SK-N-SH treated with all-trans-retinoic acid at 6 μM for 48 hours (cell line): ENCODE results near the gene BRD9.

Experiments
- ATAC-seq: fragments of 200-7000 bp; cut with Tn5 transposase; 3 replicates; pipeline ENCODE4 v1.9.1; 2020; ENCODE audit warnings: mild to moderate bottlenecking, moderate library complexity
- ARNTL ChIP-seq: fragments of 450-650 bp; formaldehyde crosslinking; IDR thresholded peaks from 2 replicates; pipeline ENCODE4 v1.5.0; 2020; ENCODE audit warnings: low read depth, mild to moderate bottlenecking, moderate library complexity, borderline replicate concordance
- BACH2 ChIP-seq: fragments of 250-450 bp; sonication (Bioruptor Pico); IDR thresholded peaks from 2 replicates; pipeline ENCODE4 v1.9.0; 2021; ENCODE audit warnings: mild to moderate bottlenecking, borderline replicate concordance
- CSDC2 ChIP-seq: fragments of 250-450 bp; sonication (Bioruptor Pico); IDR thresholded peaks from 2 replicates; pipeline ENCODE4 v1.5.0; 2020; ENCODE audit warnings: mild to moderate bottlenecking, moderate library complexity
- GLIS3 ChIP-seq: fragments of 250-450 bp; sonication (Bioruptor Pico); IDR thresholded peaks from 2 replicates; pipeline ENCODE4 v1.5.0; 2020; ENCODE audit warnings: mild to moderate bottlenecking, moderate library complexity
- RARB ChIP-seq: fragments of 250-450 bp; sonication (Bioruptor Pico); IDR thresholded peaks from 2 replicates; pipeline ENCODE4 v1.8.0; 2021; ENCODE audit warnings: mild to moderate bottlenecking, moderate library complexity
- ZC3H10 ChIP-seq: fragments of 250-450 bp; sonication (Bioruptor Pico); IDR thresholded peaks from 2 replicates; pipeline ENCODE4 v1.5.1; 2021; ENCODE audit warnings: mild to moderate bottlenecking, moderate library complexity
- TF ChIP-seq, protein P1 (sequence below): fragments of 250-450 bp; sonication (Bioruptor Pico); IDR thresholded peaks from 2 replicates; pipeline ENCODE4 v1.5.0; 2020; ENCODE audit warnings: mild to moderate bottlenecking, moderate library complexity
- TF ChIP-seq, protein P2 (sequence below): fragments of 250-450 bp; sonication (Bioruptor Pico); IDR thresholded peaks from 2 replicates; pipeline ENCODE4 v1.8.0; 2021; ENCODE audit warnings: low read depth, mild to moderate bottlenecking, moderate library complexity, borderline replicate concordance

BRD9 gene

GRCh38 chr5:816176-816575 is 76.4 kb downstream of the BRD9 start:
- ATAC-seq = no peak
- TF ChIP-seq CSDC2 (CRISPR knock-in tag) (no peak), ARNTL (CRISPR knock-in tag) (no peak), BACH2 (CRISPR knock-in tag) (no peak), ZC3H10 (no peak), GLIS3 (CRISPR knock-in tag) (no peak)
- TF ChIP-seq, protein P1, sequence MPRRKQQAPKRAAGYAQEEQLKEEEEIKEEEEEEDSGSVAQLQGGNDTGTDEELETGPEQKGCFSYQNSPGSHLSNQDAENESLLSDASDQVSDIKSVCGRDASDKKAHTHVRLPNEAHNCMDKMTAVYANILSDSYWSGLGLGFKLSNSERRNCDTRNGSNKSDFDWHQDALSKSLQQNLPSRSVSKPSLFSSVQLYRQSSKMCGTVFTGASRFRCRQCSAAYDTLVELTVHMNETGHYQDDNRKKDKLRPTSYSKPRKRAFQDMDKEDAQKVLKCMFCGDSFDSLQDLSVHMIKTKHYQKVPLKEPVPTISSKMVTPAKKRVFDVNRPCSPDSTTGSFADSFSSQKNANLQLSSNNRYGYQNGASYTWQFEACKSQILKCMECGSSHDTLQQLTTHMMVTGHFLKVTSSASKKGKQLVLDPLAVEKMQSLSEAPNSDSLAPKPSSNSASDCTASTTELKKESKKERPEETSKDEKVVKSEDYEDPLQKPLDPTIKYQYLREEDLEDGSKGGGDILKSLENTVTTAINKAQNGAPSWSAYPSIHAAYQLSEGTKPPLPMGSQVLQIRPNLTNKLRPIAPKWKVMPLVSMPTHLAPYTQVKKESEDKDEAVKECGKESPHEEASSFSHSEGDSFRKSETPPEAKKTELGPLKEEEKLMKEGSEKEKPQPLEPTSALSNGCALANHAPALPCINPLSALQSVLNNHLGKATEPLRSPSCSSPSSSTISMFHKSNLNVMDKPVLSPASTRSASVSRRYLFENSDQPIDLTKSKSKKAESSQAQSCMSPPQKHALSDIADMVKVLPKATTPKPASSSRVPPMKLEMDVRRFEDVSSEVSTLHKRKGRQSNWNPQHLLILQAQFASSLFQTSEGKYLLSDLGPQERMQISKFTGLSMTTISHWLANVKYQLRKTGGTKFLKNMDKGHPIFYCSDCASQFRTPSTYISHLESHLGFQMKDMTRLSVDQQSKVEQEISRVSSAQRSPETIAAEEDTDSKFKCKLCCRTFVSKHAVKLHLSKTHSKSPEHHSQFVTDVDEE (CRISPR knock-in tag) = no peak
- TF ChIP-seq, protein P2, sequence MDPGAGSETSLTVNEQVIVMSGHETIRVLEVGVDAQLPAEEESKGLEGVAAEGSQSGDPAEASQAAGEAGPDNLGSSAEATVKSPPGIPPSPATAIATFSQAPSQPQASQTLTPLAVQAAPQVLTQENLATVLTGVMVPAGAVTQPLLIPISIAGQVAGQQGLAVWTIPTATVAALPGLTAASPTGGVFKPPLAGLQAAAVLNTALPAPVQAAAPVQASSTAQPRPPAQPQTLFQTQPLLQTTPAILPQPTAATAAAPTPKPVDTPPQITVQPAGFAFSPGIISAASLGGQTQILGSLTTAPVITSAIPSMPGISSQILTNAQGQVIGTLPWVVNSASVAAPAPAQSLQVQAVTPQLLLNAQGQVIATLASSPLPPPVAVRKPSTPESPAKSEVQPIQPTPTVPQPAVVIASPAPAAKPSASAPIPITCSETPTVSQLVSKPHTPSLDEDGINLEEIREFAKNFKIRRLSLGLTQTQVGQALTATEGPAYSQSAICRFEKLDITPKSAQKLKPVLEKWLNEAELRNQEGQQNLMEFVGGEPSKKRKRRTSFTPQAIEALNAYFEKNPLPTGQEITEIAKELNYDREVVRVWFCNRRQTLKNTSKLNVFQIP (CRISPR knock-in tag) = no peak

- no peak for ATAC-seq
- TF ChIP-seq RARB (CRISPR knock-in tag) = no peak
These were observed 77.2 kb downstream of the BRD9 start for GRCh38 chr5:815449-815848.
